ENCODE data around the gene GCK.

DNA sequence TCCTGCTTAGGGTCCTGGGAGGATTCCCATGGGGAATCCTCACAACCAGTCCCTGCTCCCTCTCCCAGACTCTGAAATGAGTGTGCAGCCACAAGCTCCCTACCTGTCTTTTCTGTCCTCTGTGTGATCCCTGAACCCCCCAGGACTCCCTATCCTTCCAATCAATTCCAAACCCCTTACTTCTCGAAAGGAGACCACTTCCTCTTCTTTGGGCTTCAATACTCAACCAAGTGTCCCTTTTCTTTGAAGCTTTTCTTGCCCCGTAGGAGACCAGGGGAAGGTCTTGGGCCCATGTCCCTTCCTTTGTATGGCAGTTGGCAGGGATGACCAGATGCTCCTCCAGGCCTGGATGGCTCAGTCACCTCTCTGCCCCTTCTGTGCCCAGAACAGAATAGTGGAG is 83.4 kb downstream of the GCK start:
- TF ChIP-seq, protein P1, sequence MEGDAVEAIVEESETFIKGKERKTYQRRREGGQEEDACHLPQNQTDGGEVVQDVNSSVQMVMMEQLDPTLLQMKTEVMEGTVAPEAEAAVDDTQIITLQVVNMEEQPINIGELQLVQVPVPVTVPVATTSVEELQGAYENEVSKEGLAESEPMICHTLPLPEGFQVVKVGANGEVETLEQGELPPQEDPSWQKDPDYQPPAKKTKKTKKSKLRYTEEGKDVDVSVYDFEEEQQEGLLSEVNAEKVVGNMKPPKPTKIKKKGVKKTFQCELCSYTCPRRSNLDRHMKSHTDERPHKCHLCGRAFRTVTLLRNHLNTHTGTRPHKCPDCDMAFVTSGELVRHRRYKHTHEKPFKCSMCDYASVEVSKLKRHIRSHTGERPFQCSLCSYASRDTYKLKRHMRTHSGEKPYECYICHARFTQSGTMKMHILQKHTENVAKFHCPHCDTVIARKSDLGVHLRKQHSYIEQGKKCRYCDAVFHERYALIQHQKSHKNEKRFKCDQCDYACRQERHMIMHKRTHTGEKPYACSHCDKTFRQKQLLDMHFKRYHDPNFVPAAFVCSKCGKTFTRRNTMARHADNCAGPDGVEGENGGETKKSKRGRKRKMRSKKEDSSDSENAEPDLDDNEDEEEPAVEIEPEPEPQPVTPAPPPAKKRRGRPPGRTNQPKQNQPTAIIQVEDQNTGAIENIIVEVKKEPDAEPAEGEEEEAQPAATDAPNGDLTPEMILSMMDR (IDR thresholded peaks at IDR 0.05; ENCODE audit: insufficient read depth, low read length, poor library complexity, severe bottlenecking) = no peak
- no peak for TF ChIP-seq EZH2phosphoT487 (conservative IDR thresholded peaks at IDR 0.05; ENCODE audit: low read length)
